ENCODE measurements around the gene JAML. TPM values are rescaled to one million over a fixed set of nuclear protein-coding genes. Genes with fewer than 3 reads are reported as not detected.

Gene JAML
- total RNA-seq, 1 donor from 2014 or later: not detected

- Histone ChIP-seq H3K9me3 (no peaks in the 10 kb centered on the region), H3K27me3 (no peaks in the 10 kb centered on the region), H3K27ac (no peak overlapping the region), H3K36me3 (no peaks in the 10 kb centered on the region), H3K4me1 (no peaks in the 10 kb centered on the region), H3K4me3 (no peak overlapping the region)
- intact Hi-C loops (cut with DNase I): no loop called here
- TF ChIP-seq, protein P1, sequence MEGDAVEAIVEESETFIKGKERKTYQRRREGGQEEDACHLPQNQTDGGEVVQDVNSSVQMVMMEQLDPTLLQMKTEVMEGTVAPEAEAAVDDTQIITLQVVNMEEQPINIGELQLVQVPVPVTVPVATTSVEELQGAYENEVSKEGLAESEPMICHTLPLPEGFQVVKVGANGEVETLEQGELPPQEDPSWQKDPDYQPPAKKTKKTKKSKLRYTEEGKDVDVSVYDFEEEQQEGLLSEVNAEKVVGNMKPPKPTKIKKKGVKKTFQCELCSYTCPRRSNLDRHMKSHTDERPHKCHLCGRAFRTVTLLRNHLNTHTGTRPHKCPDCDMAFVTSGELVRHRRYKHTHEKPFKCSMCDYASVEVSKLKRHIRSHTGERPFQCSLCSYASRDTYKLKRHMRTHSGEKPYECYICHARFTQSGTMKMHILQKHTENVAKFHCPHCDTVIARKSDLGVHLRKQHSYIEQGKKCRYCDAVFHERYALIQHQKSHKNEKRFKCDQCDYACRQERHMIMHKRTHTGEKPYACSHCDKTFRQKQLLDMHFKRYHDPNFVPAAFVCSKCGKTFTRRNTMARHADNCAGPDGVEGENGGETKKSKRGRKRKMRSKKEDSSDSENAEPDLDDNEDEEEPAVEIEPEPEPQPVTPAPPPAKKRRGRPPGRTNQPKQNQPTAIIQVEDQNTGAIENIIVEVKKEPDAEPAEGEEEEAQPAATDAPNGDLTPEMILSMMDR (IDR thresholded peaks at IDR 0.05): no peak
- DNase-seq (ENCODE audit: low spot score in 2 of 2): no peak
Measured at GRCh38 chr11:118238929-118239328, 14.1 kb upstream of the JAML start.

DNA sequence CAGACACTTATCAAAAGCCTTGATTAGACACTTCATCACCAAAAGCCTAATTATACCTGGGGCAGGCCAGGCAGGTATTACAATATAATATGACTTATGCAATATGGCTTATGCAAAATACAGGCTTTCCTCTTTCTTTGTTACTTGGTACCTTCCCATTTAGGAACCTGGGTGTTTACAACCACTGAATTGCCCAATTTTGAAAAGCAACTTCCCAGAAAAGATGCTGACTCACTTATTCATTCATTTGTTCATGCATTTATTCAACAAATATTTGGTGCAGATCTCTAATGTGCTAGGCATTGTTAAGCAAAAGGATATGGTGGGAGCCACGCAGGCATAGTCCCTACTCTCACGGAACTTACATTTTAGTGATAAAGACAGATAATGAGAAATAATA is 13.6 kb upstream of the JAML start:
- no peak overlapping the region for H3K4me3 ChIP-seq
- no peak for DNase-seq (ENCODE audit: low spot score in 2 of 2)

DNA sequence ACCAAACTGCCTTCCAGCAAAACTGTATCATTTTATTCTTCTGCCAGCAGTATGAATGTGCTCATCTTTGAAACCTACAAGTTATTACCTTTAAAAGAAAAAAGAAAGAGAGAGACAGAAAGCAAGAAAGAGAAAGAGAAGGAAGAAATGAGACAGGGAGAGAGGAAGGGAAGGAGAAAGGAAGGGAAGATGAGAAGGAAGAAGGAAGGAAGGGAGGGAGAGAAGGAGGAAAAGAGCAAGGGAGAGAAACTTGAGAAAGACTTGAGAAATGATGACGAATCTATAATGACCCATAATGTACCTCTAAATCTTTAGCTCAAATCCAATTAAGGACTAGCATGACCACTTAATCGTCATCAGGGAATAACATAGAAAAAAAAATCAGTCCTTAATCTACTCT is 11.4 kb upstream of the JAML start:
- TF ChIP-seq, protein P1 (IDR thresholded peaks at IDR 0.05): no peak
- Histone ChIP-seq H3K27ac (no peak overlapping the region), H3K4me1 (no peaks in the 10 kb centered on the region), H3K36me3 (no peaks in the 10 kb centered on the region), H3K27me3 (no peaks in the 10 kb centered on the region), H3K4me3 (no peak overlapping the region), H3K9me3 (no peaks in the 10 kb centered on the region)
- intact Hi-C loops (cut with DNase I): no loop called here
- no peak for DNase-seq (ENCODE audit: low spot score in 2 of 2)

More for the DNA sequence above, 13.6 kb upstream of the JAML start:
- intact Hi-C loops (cut with DNase I): no loop called here
- H3K9me3 ChIP-seq: no peaks in the 10 kb centered on the region
- no peak overlapping the region for H3K27ac ChIP-seq
- H3K36me3 ChIP-seq: no peaks in the 10 kb centered on the region
- TF ChIP-seq, protein P1 (IDR thresholded peaks at IDR 0.05): no peak
- no peaks in the 10 kb centered on the region for H3K4me1 ChIP-seq
- no peaks in the 10 kb centered on the region for H3K27me3 ChIP-seq

DNA sequence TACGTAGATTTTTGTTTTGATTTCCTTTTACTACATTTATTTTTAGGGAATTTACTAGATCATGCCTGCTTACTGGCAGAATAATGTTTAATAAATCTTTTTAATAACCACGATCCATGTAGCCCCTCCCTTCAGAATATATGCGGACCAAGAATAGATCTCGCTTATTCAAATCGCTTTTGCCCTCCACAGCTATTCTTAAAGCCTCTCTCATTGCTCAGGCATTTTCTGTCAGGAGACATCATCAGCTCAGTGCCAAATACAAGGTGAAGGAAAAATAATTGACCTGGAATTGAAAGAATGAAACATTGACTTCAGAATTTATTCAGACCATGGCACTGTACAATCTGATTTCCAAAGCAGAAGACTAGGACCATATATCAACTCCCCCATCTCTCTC is 10.0 kb upstream of the JAML start:
- no peaks in the 10 kb centered on the region for H3K4me1 ChIP-seq
- H3K36me3 ChIP-seq: no peaks in the 10 kb centered on the region
- no peaks in the 10 kb centered on the region for H3K9me3 ChIP-seq
- no peak overlapping the region for H3K4me3 ChIP-seq
- no peak overlapping the region for H3K27ac ChIP-seq
- TF ChIP-seq, protein P1 (IDR thresholded peaks at IDR 0.05): no peak
- H3K27me3 ChIP-seq: no peaks in the 10 kb centered on the region
- intact Hi-C loops (cut with DNase I): no loop called here
- DNase-seq (ENCODE audit: low spot score in 2 of 2): no peak

- H3K36me3 ChIP-seq: no peaks in the 10 kb centered on the region
- H3K4me3 ChIP-seq: no peak overlapping the region
- intact Hi-C loops (cut with DNase I): no loop called here
- TF ChIP-seq, protein P1 (IDR thresholded peaks at IDR 0.05): no peak
- DNase-seq (ENCODE audit: low spot score in 2 of 2): no peak
- no peak overlapping the region for H3K27ac ChIP-seq
- H3K27me3 ChIP-seq: no peaks in the 10 kb centered on the region
- no peaks in the 10 kb centered on the region for H3K9me3 ChIP-seq
- H3K4me1 ChIP-seq: no peaks in the 10 kb centered on the region
Measured at GRCh38 chr11:118233850-118234249, 9.0 kb upstream of the JAML start.

- no peaks in the 10 kb centered on the region for H3K9me3 ChIP-seq
- no peak for DNase-seq (ENCODE audit: low spot score in 2 of 2)
- no peaks in the 10 kb centered on the region for H3K4me1 ChIP-seq
- H3K27me3 ChIP-seq: no peaks in the 10 kb centered on the region
- H3K27ac ChIP-seq: no peak overlapping the region
- intact Hi-C loops (cut with DNase I): no loop called here
- TF ChIP-seq, protein P1 (IDR thresholded peaks at IDR 0.05): no peak
- H3K36me3 ChIP-seq: no peaks in the 10 kb centered on the region
- H3K4me3 ChIP-seq: no peak overlapping the region
Measured at GRCh38 chr11:118233377-118233776, 8.6 kb upstream of the JAML start.

Data from ascending aorta (tissue), 2 donors.